ENCODE measurements around the gene LYPD6B.

Gene LYPD6B

GRCh38 chr2:149115781-149116180 is 77.3 kb downstream of the LYPD6B start:
- no peak for DNase-seq (ENCODE audit: low read depth in 3 of 3)

DNA sequence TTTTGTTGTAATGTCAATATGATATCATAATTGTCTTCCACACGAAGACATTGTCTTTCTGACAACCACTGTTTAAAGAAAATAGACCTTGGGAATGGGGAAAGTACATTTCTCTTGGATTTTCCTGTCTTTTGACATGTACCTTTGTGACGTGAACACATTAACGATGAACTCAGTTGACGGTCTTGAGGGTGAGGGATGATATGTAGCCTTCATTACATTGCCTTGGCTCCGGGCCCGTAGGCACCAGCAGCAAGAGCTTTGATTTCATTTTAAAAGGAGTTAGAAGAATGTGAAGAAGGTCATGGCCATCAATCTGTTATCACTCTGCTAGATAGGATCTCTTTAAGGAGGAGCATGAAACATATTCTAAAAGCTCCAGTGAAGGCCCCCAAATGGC is 80.9 kb downstream of the LYPD6B start:
- no peak for DNase-seq (ENCODE audit: low read depth in 3 of 3)

- no peak for DNase-seq (ENCODE audit: low read depth in 3 of 3)
Observed at GRCh38 chr2:149122516-149122915, 84.0 kb downstream of the LYPD6B start.

DNA sequence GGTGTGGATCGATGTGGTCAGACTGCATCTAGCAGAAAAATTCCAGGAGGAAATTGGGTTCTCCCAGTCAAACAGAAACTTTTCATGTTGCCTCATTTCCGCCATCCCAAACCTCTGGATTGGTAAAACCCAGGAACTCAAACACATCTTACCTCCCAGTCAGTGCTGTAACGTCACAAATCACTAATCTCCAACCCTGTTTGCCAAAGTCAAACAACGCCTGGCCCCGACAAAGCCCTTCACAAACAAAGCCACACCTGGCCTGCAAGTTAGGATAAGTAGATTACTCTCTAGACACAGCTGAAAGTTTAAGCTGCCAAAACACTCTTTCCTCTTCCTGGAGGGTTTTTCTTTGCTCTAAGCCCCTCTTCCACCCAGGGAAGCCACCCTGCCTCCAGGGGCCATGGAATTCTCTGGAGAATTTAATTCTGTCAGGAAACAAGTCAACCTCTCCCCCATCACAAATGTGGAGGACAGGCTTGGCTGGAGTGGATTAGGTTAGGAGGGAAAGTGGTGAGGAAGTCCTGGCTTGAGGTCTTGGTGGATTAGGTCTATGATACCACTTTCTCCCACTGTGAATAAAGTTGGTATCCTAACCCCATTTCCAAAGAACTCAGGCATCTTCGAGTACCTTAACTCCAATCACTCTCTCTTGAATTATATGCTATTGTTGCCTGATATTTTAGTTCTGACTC is 86.7 kb downstream of the LYPD6B start:
- no peak for DNase-seq (ENCODE audit: low read depth in 3 of 3)

DNA sequence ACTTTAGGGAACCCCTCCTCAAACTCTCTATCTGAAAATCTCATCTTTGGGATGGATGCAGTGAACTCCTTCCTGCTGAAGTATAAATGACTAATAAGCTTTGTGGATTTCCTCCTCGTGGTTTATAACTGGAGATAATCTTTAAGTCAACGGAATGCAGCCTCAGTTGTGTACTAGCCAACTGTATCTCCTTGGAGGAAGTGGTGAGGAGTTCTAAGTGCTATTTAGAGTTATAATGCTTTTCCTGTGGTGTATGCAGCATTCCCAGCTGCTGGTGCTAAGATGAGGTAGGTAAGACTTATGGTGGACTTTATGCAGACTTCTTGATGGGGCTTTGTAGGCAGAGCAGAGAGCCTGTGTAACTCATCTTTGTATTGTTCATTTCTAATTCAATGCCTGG is 90.9 kb downstream of the LYPD6B start:
- DNase-seq (ENCODE audit: low read depth in 3 of 3) = no peak

DNA sequence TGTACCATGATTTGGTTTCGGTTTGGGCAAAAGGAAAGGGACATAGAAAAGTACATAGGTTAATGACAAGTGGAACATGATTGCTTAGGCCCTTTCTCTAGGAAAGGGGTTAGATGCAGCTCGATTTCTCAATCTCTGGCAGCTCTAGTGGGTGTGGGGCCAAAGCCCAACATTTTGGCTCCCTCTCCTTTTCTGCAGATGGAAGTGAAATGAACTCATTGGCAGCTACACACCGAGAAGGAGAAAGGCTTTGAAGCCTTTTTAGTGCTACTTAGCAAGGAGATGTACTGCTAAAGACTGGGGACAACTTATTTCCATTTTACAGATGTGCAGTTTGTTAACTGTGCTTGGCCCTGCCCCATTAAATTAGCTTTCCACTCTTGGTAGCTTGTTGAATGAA is 93.8 kb downstream of the LYPD6B start:
- no peak for DNase-seq (ENCODE audit: low read depth in 3 of 3)

GRCh38 chr2:149132901-149133300 is 94.4 kb downstream of the LYPD6B start:
- DNase-seq (ENCODE audit: low read depth in 3 of 3) = no peak

GRCh38 chr2:149134335-149134923 is 95.9 kb downstream of the LYPD6B start:
- no peak for DNase-seq (ENCODE audit: low read depth in 3 of 3)

DNA sequence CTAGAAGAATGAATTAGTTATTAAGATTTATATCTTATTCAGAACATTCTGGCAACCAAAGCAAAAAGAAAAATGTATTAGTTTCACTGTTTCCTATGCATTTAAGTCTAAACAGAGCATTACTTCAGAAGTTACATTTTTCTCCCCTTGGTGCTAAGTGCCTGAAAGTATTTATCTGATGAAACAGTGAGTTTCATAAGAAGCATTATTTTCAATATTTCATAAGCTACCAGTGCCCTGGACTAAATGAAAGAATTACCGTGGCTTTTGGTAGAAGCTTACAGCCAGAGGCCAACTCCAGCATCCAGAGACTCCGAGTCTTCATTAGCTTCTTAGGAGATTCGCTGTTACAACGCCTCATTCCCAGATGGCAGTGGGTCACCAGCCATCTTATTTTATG is 97.6 kb downstream of the LYPD6B start:
- no peak for DNase-seq (ENCODE audit: low read depth in 3 of 3)

DNA sequence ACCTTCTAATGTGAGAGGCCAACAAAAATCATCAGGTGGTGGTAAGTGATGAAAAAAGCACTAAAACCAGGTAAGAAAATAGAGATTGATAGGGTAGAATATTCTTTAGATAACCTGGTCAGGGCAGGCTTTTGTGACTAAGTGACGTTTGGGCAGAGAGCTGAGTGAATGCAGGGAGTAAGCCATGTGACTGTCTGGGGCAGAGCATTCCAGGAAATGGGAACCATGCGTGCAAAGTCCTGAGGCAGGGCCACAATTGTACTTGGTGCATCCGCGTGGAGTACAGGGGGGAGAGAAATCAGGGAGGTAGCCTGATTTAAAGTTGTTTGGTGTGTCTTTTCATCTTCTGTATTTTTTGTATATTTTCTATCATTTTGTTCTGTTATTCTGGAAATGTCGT is 102.5 kb downstream of the LYPD6B start:
- DNase-seq (ENCODE audit: low read depth in 3 of 3) = no peak

GRCh38 chr2:149143734-149144133 is 105.2 kb downstream of the LYPD6B start:
- no peak for DNase-seq (ENCODE audit: low read depth in 3 of 3)

GRCh38 chr2:149145314-149146295 is 107.1 kb downstream of the LYPD6B start:
- no peak for DNase-seq (ENCODE audit: low read depth in 3 of 3)

GRCh38 chr2:149146876-149147275 is 108.4 kb downstream of the LYPD6B start:
- DNase-seq (ENCODE audit: low read depth in 3 of 3) = no peak

DNA sequence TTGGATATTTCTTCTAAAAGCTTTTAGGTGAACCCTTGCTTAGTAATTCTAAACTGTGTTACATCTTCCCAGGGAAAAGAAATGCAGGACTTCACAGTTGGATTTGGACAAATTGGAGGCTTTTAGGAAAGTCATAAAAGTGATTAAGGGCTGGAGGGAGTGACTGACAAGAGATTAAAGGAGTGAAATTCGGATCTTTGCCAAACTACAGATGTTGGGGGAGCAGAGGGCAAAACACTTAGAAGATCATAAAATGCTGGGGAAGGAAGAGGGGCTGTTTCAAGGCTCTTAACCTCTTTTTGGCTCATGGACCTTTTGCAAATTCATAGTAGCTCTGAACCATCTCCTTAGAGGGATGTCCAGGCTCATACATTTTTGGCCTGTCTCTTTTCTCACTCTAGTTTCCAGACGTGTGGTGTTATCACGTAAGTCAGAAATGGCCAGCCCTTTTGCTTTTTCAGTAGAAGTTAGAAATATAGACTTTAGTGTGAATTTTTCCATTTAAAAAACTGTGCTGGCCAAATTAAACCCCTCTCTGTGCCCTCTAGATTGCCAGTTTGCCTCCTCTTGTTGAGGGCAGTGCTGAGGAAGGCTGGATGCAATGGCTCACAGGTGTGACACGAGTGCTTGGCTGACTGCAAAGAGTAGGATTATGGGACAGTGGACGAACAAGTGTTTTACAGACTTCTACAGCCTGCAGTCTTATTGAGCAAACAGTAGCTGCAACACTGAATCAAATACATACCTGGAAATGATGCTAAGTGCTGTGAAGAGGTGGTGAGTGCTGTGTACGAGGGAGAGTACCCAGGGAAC is 109.9 kb downstream of the LYPD6B start:
- no peak for DNase-seq (ENCODE audit: low read depth in 3 of 3)

- no peak for DNase-seq (ENCODE audit: low read depth in 3 of 3)
Observed at GRCh38 chr2:149149007-149149297, 110.5 kb downstream of the LYPD6B start.

DNA sequence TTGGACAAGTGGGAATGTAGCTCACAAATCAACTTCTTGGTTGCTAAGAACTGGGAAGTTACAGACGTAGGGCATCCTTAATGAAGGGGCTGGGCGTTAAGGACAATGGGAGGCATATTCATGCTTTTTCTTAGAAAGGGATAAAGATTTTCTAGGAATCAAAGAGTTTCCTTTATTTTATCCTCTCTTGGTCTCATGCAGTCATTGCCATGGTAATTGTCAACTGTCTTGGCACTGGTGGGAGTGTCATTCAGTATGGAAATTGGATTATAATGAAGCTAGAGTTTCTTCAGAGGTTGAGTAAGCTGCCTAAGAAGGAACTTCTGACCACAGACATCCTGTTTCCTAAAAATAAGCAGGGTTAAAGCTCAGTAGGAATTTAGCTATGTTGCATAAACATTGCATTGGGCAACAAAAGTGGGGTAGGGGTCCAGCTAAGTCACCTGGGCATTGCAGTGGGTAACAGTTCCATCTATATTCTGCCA is 114.0 kb downstream of the LYPD6B start:
- DNase-seq (ENCODE audit: low read depth in 3 of 3) = no peak

- no peak for DNase-seq (ENCODE audit: low read depth in 3 of 3)
Observed at GRCh38 chr2:149155196-149155969, 116.9 kb downstream of the LYPD6B start.

DNA sequence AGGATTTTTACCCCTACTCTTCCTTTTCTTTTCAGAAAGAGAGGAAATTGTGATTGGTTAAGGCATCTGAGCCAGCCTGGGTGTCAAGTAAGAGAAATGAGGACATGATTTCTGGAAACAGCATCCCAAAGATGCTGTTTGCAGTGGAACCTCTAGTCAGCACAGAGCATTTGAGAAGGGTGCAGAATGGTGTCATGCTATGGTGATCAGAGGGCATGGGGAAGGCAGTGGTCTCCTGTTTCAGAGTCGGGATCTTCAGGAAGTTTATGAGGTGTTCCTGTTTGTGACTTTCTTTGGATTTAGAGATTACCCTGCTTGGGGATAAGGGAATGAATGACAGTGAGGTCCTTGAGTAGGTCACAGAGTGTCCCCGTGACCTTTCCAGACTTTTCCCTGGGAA is 117.5 kb downstream of the LYPD6B start:
- DNase-seq (ENCODE audit: low read depth in 3 of 3) = no peak

DNA sequence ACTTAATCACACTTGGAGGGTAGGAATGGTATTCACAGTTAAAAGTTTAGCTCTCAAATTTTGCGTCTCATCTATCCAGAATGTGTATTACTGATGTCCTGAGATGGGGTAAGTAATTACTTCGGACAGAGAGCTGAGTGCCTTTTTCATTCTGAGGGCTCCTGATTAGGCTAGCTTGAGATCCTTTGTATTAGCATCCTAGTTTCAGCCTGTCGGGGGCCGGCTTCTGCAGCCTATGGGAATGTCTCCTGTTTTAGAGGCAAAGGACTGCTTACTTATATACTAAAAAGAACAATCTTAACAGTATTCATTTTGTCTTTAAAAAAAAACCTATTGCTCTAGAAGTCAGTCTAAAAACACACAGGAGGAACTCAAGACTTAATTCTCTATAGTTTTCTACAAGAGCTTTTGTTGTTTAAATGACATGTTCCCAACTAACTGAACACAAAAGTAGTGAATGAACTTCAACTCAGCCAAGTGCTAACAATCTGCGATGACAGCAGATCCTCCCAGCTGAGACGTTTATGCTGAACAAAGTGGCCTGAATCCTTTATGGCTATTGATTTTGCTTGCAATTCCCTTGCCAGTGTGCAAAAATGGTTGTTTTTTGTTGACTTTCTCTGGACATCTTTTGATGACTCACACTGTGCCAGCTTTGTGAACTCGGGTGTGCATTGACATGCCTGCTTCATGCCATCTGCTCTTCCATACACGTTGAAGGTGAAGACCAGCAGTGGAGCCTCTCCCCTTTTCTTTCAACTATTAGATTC is 118.7 kb downstream of the LYPD6B start:
- no peak for DNase-seq (ENCODE audit: low read depth in 3 of 3)

DNA sequence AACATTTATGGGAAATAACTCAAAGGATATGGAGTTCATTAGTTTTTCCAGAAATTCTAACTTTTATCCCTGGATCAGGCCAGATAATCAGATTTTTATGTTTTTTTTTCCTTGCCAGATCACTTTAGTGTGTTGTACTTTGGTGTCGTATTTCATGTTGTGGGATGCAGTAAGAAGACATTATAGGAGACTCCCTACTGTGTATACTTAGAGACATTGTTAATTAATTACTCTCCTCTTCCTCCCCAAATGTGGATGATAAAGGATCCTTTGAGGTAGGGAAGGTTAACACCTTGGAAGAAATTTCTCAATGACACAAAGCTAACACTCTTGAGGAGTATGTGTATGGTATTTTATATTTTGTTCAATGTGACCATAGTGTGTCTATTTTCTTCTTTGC is 120.5 kb downstream of the LYPD6B start:
- DNase-seq (ENCODE audit: low read depth in 3 of 3) = no peak
